T-helper 17 cell (primary cell): Measurements from ENCODE around the gene TRIM22. TPM values are rescaled to one million over a fixed set of nuclear protein-coding genes. Genes with fewer than 3 reads are reported as not detected.
"Not testable (repeated sequence)": the region's sequence is repeated elsewhere in the genome, so short reads cannot be mapped to it uniquely, and the experiment has no call there.

ENCODE experiments used
- ATAC-seq: fragments of 150-1000 bp; cut with Tn5 transposase; 2 replicates; pipeline ENCODE4 v1.10.0; 2021; ENCODE audit warnings: mild to moderate bottlenecking, moderate library complexity
- DNase-seq, 3 donors: peaks; one replicate each; pipeline versions ENCODE4 v3.0.0 to v3.0.0-alpha.2; 2020 to 2021
- H3K9me3 ChIP-seq: one replicate; pipeline ENCODE4 v1.7.0; 2013; ENCODE audit warnings: low read length, mild to moderate bottlenecking; ENCODE audit not compliant: control insufficient read depth, poor library complexity, severe bottlenecking
- H3K27ac Mint-ChIP-seq: one replicate; pipeline ENCODE4 v1.8.0; 2022; ENCODE audit warnings: mild to moderate bottlenecking, moderate library complexity, mixed read lengths
- H3K27me3 Mint-ChIP-seq: one replicate; pipeline ENCODE4 v1.8.0; 2022; ENCODE audit warnings: mixed read lengths
- H3K36me3 Mint-ChIP-seq: one replicate; pipeline ENCODE4 v1.8.0; 2022; ENCODE audit warnings: low read depth, mixed read lengths
- H3K4me1 Mint-ChIP-seq: one replicate; pipeline ENCODE4 v1.8.0; 2022; ENCODE audit warnings: mild to moderate bottlenecking, mixed read lengths
- H3K4me3 Mint-ChIP-seq: one replicate; pipeline ENCODE4 v1.8.0; 2022; ENCODE audit warnings: mild to moderate bottlenecking, moderate library complexity, mixed read lengths
- total RNA-seq, 4 donors: library from RNA in 2 of 4; stranded (reverse) in 2 of 4; gene quantifications; one replicate each; pipeline ENCODE4 v1.2.3 and lab custom pipeline; 2022 to 2026

Gene TRIM22
- total RNA-seq, 2 donors from 2014 or later, result 273 to 293 TPM

DNA sequence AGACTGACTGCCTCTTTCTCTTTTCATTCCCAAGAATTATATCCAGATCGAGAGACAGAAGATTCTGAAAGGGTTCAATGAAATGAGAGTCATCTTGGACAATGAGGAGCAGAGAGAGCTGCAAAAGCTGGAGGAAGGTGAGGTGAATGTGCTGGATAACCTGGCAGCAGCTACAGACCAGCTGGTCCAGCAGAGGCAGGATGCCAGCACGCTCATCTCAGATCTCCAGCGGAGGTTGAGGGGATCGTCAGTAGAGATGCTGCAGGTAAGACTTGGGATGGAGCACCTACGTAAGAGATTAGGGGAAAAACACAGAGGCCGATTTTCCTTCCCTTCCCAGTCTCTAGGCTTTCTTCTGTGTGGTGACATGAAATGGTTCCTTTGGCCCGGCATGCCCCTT lies 8.7 kb downstream of the TRIM22 start:
- no peak for ATAC-seq
- Mint-ChIP-seq H3K27ac (peak overlapping the region; percentile 98), H3K4me3 (no peak overlapping the region), H3K27me3 (no peaks in the 10 kb centered on the region), H3K4me1 (peaks cover 44% of the 10 kb centered on the region), H3K36me3 (peaks cover 10% of the 10 kb centered on the region)
- no peak for DNase-seq
- H3K9me3 ChIP-seq, result no peaks in the 10 kb centered on the region

DNA sequence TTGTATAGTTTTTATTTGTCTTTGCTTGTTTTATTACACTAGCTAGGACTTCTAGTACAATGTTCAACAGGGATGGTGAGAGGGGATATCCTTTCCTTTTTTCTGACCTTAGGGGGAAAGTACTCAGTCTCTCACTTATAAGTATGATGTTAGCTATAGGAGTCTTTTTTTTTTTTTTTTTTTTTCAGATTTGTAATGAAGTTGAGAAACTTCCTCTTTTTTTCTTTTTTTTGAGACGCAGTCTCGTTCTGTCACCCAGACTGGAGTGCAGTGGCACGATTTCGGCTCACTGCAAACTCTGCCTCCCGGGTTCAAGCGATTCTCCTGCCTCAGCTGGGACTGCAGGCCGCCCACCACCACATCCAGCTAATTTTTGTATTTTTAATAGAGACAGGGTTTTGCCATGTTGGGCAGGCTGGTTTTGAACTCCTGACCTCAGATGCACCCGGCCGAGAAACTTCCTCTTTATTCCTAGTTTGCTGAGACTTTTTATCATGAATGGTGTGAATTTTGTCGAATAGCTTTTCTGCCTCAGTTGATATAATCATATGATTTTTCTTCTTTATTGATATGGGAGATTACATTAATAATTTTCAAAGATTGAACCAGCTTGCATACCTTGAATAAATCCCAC lies 10.9 kb downstream of the TRIM22 start:
- H3K4me1 Mint-ChIP-seq, result peaks cover 38% of the 10 kb centered on the region
- no peaks in the 10 kb centered on the region for H3K27me3 Mint-ChIP-seq
- H3K9me3 ChIP-seq, result no peaks in the 10 kb centered on the region
- ATAC-seq (no peak), DNase-seq (no peak)
- no peak overlapping the region for H3K27ac Mint-ChIP-seq
- H3K4me3 Mint-ChIP-seq, result no peak overlapping the region
- peaks cover 9% of the 10 kb centered on the region for H3K36me3 Mint-ChIP-seq

DNA sequence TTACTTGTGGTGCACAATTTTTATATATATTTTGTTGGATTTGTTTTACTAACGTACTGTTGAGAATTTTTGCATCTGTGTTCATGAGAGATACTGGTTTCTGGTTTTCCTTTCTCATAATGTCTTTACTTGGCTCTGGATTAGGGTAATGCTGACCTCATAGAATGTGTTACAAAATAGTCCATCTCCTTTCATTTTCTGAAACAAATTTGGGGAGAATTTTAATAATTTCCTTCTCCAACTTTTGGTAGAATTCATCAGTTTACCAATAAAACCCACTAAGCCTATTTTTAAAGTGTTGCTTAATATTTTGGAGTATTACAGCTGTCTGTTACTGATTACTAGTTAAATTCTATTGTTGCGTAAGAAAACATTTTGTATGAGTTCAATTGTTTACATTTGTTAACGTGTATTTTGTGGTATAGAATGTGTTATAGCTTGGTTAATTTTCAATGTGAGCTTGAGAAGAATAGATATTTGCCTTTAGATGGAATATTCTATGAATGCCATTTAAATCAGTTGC lies 11.5 kb downstream of the TRIM22 start:
- no peak overlapping the region for H3K27ac Mint-ChIP-seq

DNA sequence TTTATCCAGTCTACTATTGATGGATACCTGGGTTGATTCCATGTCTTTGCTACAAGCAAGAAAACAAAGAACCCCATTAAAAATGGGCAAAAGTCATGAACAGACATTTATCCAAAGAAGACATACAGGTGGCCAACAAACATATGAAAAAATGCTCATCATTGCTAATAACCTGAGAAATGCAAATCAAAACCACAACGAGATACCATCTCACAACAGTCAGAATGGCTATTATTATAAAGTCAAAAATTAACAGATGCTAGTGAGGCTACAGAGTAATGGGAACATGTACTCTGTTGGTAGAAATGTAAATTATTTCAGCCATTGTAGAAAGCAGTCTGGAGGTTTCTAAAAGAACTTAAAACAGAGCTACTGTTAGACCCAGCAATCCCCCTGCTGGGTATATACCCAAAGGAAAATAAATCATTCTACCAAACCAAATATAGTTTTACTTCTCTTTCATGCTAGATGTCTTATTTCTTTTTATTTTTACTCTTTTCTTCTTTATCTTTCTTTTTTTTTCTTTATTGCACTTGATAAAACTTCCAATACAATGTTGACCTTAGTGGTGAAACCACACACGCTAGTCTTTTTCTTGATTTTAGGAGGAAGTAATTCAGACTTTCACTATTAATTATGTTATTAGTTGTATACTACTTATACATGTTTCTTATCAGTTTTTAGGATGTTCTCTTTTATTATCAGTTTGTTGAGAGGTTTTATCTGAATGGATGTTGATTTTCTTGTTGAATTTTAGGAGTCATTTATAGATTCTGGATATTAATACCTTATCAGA lies 14.3 kb downstream of the TRIM22 start:
- no peak for ATAC-seq
- no peak for DNase-seq
- peaks cover 27% of the 10 kb centered on the region for H3K4me1 Mint-ChIP-seq
- H3K27me3 Mint-ChIP-seq, result no peaks in the 10 kb centered on the region
- peaks cover 10% of the 10 kb centered on the region for H3K36me3 Mint-ChIP-seq
- H3K9me3 ChIP-seq, result no peaks in the 10 kb centered on the region
- no peak overlapping the region for H3K4me3 Mint-ChIP-seq
- H3K27ac Mint-ChIP-seq, result peak overlapping the region; percentile 88

More for the DNA sequence above, 11.5 kb downstream of the TRIM22 start:
- H3K4me3 Mint-ChIP-seq, result no peak overlapping the region
- H3K36me3 Mint-ChIP-seq, result peaks cover 7% of the 10 kb centered on the region
- peaks cover 34% of the 10 kb centered on the region for H3K4me1 Mint-ChIP-seq
- H3K27me3 Mint-ChIP-seq, result no peaks in the 10 kb centered on the region
- H3K9me3 ChIP-seq, result no peaks in the 10 kb centered on the region
- ATAC-seq (no peak), DNase-seq (no peak)

DNA sequence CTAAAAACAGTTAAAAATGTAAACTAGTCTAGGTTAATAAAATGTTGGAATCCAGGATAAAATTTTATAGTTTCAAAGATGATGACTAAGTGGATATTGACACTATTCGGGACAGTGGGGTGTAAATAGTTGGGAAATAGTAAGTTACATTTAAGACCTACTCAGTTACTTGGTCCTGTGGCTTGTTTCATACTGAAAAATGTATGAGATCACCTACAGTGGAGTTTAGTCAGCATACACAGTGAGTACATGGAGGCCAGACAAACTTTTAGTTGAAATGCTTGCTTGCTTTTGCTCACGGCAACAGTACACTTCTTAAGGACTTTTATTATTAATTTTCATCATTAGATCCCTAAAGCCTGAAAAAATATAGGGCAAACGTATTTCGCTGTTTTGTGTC lies 16.1 kb downstream of the TRIM22 start:
- ATAC-seq (no peak), DNase-seq (no peak)
- Mint-ChIP-seq H3K36me3 (peaks cover 16% of the 10 kb centered on the region), H3K4me1 (peaks cover 27% of the 10 kb centered on the region), H3K27ac (peak overlapping the region; percentile 88), H3K4me3 (no peak overlapping the region), H3K27me3 (no peaks in the 10 kb centered on the region)
- no peaks in the 10 kb centered on the region for H3K9me3 ChIP-seq

DNA sequence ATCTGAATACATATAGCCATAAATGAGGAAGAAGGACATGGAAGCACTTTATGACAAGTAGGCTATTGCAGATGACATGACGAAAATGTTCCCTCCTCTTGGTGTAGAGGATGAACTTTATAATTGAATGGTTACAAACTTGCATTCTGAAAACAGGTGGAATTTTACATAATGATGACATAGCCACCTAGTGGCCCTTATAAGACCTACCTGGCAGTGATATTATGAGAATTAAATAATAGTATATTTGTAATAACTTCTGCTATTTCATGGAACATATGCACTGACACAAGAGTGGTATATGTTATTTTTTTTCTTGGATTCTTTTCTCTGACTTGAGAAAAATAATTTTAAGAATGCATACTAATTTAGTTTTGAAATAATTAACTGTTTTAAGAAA lies 22.9 kb downstream of the TRIM22 start:
- Mint-ChIP-seq H3K36me3 (peaks cover 12% of the 10 kb centered on the region), H3K27me3 (no peaks in the 10 kb centered on the region), H3K4me1 (peaks cover 11% of the 10 kb centered on the region), H3K4me3 (no peak overlapping the region), H3K27ac (no peak overlapping the region)
- H3K9me3 ChIP-seq, result no peaks in the 10 kb centered on the region
- ATAC-seq (peak; percentile 35), DNase-seq (no peak)

DNA sequence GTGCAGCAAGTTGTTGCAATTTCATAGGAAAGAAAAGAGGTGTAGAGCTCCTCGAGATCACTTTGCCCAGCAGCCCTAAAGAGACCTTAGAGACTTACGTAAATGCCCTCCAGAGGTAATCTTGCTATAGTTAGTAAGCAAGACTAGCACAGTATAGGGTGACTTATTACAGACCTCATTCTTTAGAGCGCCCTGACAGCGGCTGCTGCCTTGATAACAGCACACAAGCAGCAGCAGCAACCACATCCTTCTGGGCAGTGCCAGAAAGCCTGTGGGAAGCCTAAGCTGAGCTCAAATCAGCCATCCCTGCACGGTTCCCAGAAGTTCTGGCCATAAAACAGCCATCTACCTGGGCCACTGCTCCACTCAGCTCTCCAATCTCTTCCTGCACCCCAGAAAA lies 24.1 kb downstream of the TRIM22 start:
- DNase-seq (no peak), ATAC-seq (no peak)
- H3K36me3 Mint-ChIP-seq, result peaks cover 6% of the 10 kb centered on the region
- no peak overlapping the region for H3K27ac Mint-ChIP-seq
- H3K27me3 Mint-ChIP-seq, result no peaks in the 10 kb centered on the region
- H3K4me3 Mint-ChIP-seq, result no peak overlapping the region
- H3K4me1 Mint-ChIP-seq, result peaks cover 8% of the 10 kb centered on the region
- H3K9me3 ChIP-seq, result no peaks in the 10 kb centered on the region

DNA sequence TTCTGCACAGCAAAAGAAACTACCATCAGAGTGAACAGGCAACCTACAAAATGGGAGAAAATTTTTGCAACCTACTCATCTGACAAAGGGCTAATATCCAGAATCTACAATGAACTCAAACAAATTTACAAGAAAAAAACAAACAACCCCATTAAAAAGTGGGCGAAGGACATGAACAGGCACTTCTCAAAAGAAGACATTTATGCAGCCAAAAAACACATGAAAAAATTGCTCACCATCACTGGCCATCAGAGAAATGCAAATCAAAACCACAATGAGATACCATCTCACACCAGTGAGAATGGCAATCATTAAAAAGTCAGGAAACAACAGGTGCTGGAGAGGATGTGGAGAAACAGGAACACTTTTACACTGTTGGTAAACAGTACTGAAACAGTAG lies 26.9 kb downstream of the TRIM22 start:
- H3K4me1 Mint-ChIP-seq, result not testable (repeated sequence)

DNA sequence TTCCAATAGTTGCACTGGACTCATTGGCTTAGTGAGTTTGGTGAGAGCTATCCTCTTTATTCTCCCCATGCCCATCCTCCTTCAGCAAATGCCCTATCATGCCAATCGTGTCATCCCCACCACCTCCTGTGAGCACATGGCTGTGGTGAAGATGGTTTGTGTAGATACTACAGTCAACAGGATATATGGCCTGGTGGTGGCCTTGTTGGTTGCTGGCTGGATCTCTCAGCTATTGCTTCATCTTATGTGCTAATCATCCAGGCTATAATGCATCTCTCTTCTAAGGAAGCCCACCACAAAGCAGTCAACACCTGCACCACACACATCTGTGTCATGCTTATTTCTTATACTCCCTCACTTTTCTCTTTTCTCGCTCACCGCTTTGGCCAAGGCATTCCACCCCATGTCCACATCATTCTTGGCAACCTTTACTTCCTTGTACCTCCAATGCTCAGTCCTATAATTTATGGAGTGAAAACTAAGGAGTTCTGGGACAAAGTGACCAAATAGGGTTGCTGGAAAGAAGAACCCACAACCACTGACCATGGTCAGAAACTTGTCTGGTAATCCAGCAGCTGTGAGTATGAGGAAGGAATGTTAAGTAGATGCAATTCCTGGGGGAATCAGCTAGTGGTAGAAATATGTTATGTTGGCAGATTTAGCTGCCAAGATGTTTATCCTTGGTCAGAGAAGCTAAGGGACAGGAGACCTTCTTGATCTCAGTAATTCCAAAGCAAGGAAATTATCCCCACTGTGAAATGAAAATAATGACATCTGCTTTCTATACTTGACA lies 30.3 kb downstream of the TRIM22 start:
- Mint-ChIP-seq H3K4me3 (no peak overlapping the region), H3K36me3 (peaks cover 2% of the 10 kb centered on the region), H3K4me1 (no peaks in the 10 kb centered on the region), H3K27ac (no peak overlapping the region), H3K27me3 (no peaks in the 10 kb centered on the region)
- no peaks in the 10 kb centered on the region for H3K9me3 ChIP-seq
- ATAC-seq (no peak), DNase-seq (no peak)

More for the DNA sequence above, 26.9 kb downstream of the TRIM22 start:
- not testable (repeated sequence) for ATAC-seq, H3K36me3 Mint-ChIP-seq, H3K27me3 Mint-ChIP-seq, DNase-seq, H3K27ac Mint-ChIP-seq, H3K9me3 ChIP-seq, H3K4me3 Mint-ChIP-seq

DNA sequence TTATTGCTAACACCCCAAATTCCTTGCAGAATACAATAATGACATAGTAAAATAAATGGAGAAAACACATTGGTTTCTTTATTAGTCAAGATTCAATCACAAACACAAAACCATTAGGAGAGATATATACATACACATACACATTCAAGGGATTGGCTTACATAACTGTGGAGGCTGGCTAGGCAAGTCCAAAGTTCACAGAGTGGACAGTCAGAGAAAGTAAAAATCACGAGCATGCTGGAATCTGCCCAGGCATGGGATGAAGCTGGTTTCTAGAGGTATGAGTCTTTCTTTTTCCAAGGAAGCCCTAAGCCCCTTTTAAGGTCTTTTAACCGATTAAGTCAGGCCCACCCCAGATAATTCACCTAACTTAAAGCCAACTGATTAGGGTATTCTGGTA lies 33.0 kb downstream of the TRIM22 start:
- H3K4me3 Mint-ChIP-seq, result no peak overlapping the region
- H3K36me3 Mint-ChIP-seq, result peaks cover 2% of the 10 kb centered on the region
- no peak for ATAC-seq
- DNase-seq, result no peak
- H3K4me1 Mint-ChIP-seq, result no peaks in the 10 kb centered on the region
- H3K27ac Mint-ChIP-seq, result no peak overlapping the region
- H3K27me3 Mint-ChIP-seq, result no peaks in the 10 kb centered on the region
- H3K9me3 ChIP-seq, result no peaks in the 10 kb centered on the region

DNA sequence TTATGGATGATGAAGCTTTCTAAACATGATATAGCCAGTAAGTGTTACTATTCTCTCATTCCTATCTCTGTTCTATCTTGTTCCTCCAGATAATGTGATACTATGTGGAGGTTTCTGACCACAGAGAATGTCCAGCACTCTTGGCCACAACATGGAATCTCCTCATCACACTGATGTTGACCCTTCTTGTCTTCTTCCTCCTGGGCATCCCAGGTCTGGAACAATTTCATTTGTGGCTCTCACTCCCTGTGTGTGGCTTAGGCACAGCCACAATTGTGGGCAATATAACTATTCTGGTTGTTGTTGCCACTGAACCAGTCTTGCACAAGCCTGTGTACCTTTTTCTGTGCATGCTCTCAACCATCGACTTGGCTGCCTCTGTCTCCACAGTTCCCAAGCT lies 36.8 kb downstream of the TRIM22 start:
- Mint-ChIP-seq H3K27ac (no peak overlapping the region), H3K4me3 (no peak overlapping the region), H3K27me3 (peaks cover 7% of the 10 kb centered on the region), H3K36me3 (peaks cover 2% of the 10 kb centered on the region), H3K4me1 (peaks cover 2% of the 10 kb centered on the region)
- no peaks in the 10 kb centered on the region for H3K9me3 ChIP-seq
- ATAC-seq (no peak), DNase-seq (no peak)

DNA sequence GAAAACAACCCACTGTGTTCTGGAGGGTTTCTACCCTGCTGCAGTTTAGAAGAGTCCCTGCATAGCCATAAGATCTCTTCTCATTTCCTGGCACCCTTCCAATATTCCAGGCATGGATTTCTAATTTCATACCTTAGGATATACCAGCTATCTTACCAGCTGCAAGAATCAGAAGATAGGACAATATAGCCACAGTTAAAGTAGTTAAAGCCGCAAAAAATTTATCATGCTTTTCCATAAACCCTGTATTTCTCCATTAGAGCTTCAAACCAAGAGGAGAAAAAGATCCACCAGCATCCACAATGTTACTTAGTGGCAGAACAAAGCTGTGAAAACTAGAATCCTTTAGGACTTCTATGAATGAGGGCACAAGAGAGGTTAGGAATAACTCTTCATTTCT lies 38.1 kb downstream of the TRIM22 start:
- Mint-ChIP-seq H3K27me3 (peaks cover 7% of the 10 kb centered on the region), H3K27ac (no peak overlapping the region), H3K4me3 (no peak overlapping the region), H3K36me3 (peaks cover 2% of the 10 kb centered on the region), H3K4me1 (peaks cover 2% of the 10 kb centered on the region)
- H3K9me3 ChIP-seq, result no peaks in the 10 kb centered on the region
- ATAC-seq (no peak), DNase-seq (no peak)

DNA sequence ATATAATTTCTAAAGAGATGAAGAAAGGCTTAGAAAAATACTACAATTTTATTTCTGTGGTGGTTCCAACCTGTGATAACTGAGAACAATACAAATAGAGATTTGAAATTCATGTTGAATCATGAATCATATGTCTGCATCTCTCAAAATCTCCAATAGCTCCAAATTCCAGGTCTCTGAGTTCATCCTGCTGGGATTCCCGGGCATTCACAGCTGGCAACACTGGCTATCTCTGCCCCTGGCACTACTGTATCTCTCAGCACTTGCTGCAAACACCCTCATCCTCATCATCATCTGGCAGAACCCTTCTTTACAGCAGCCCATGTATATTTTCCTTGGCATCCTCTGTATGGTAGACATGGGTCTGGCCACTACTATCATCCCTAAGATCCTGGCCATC lies 46.8 kb downstream of the TRIM22 start, which contains the start of gene OR56B1:
Gene OR56B1 (plus strand): TSS at position 53 of the 400 bp plus-strand sequence. CDS start 69 bp downstream, at position 122.
- Mint-ChIP-seq H3K4me1 (no peaks in the 10 kb centered on the region), H3K27ac (no peak within 1 kb of the TSS), H3K27me3 (no peaks in the 10 kb centered on the region), H3K36me3 (peaks cover 2% of the 10 kb centered on the region), H3K4me3 (no peak within 1 kb of the TSS)
- ATAC-seq (no peak), DNase-seq (no peak)
- peaks cover 2% of the 10 kb centered on the region for H3K9me3 ChIP-seq
